IPS DF 6.9 (cell line): Measurements from ENCODE around the gene CARD11.
A peak's percentile ranks its signal among the peaks of the same experiment; 100 is the strongest.

Experiments
- DNase-seq: peaks from one replicate; pipeline ENCODE4 v3.0.0-alpha.2; 2013; ENCODE audit warnings: low read depth, low spot score
- H3K27ac ChIP-seq: one replicate; pipeline ENCODE4 v1.5.1; 2013; ENCODE audit warnings: low read length, control low read depth
- H3K27me3 ChIP-seq: 2 replicates; pipeline ENCODE4 v1.6.1; 2013; ENCODE audit warnings: mild to moderate bottlenecking, low read length; ENCODE audit not compliant: control insufficient read depth, insufficient read depth
- H3K36me3 ChIP-seq: 2 replicates; pipeline ENCODE4 v1.6.1; 2013; ENCODE audit warnings: low read length; ENCODE audit not compliant: control insufficient read depth, insufficient read depth
- H3K4me1 ChIP-seq: 2 replicates; pipeline ENCODE4 v1.6.1; 2013; ENCODE audit warnings: low read length; ENCODE audit not compliant: control insufficient read depth, insufficient read depth
- H3K4me3 ChIP-seq: 2 replicates; pipeline ENCODE4 v1.5.1; 2013; ENCODE audit warnings: mild to moderate bottlenecking, low read length
- H3K9me3 ChIP-seq: 2 replicates; pipeline ENCODE4 v1.6.1; 2013; ENCODE audit warnings: low read length, inconsistent platforms; ENCODE audit not compliant: control insufficient read depth, insufficient read depth
- WGBS: extraction: QIAGEN DNeasy Blood & Tissue Kit; methylation state at CpG from one replicate; pipeline ENCODE4 v1.1.7; 2013; ENCODE audit warnings: mixed read lengths, missing lambda C conversion rate; ENCODE audit not compliant: insufficient read length, insufficient coverage; 5-methylcytosine and 5-hydroxymethylcytosine counted together

The CARD11 gene

GRCh38 chr7:3043544-3044371 is at the start of gene CARD11:
Gene CARD11 (minus strand): TSS chr7:3043867. CDS start chr7:2958506, 85,361 bp downstream.
- H3K4me3 ChIP-seq: peak within 1 kb of the TSS; percentile 72
- no peak within 1 kb of the TSS for H3K27ac ChIP-seq
- no peak for DNase-seq

GRCh38 chr7:3092468-3092867 is 48.8 kb upstream of the CARD11 start:
- Histone ChIP-seq H3K9me3 (no peaks in the 10 kb centered on the region), H3K27me3 (no peaks in the 10 kb centered on the region), H3K27ac (no peak overlapping the region), H3K4me1 (peaks cover 1% of the 10 kb centered on the region; the same call in 1 of the 2 replicates), H3K36me3 (no peaks in the 10 kb centered on the region), H3K4me3 (no peak overlapping the region)
- WGBS: no CpG with 5 or more reads among the region's 6 CpGs
- no peak for DNase-seq

More at GRCh38 chr7:3043544-3044371, at the start of gene CARD11:
- no CpG with 5 or more reads among the region's 45 CpGs for WGBS
- H3K36me3 ChIP-seq: no peaks in the 10 kb centered on the region
- no peaks in the 10 kb centered on the region for H3K27me3 ChIP-seq
- H3K4me1 ChIP-seq: peaks cover 5% of the 10 kb centered on the region; the same call in 1 of the 2 replicates
- H3K9me3 ChIP-seq: no peaks in the 10 kb centered on the region

GRCh38 chr7:3091631-3092030 is 48.0 kb upstream of the CARD11 start:
- Histone ChIP-seq H3K4me3 (no peak overlapping the region), H3K27ac (no peak overlapping the region), H3K36me3 (no peaks in the 10 kb centered on the region), H3K9me3 (no peaks in the 10 kb centered on the region), H3K27me3 (no peaks in the 10 kb centered on the region), H3K4me1 (peaks cover 1% of the 10 kb centered on the region; the same call in 1 of the 2 replicates)
- no peak for DNase-seq
- WGBS: no CpG with 5 or more reads among the region's 8 CpGs

- WGBS: no CpG with 5 or more reads among the region's 11 CpGs
- no peaks in the 10 kb centered on the region for H3K27me3 ChIP-seq
- H3K36me3 ChIP-seq: no peaks in the 10 kb centered on the region
- peak; percentile 33 for DNase-seq
- H3K9me3 ChIP-seq: no peaks in the 10 kb centered on the region
- no peak overlapping the region for H3K27ac ChIP-seq
- no peak overlapping the region for H3K4me3 ChIP-seq
- peaks cover 1% of the 10 kb centered on the region; the same call in 1 of the 2 replicates for H3K4me1 ChIP-seq
Observed at GRCh38 chr7:3089493-3089892, 45.8 kb upstream of the CARD11 start.

- no peaks in the 10 kb centered on the region for H3K36me3 ChIP-seq
- WGBS: no CpG with 5 or more reads among the region's 7 CpGs
- peaks cover 1% of the 10 kb centered on the region; the same call in 1 of the 2 replicates for H3K4me1 ChIP-seq
- H3K27me3 ChIP-seq: no peaks in the 10 kb centered on the region
- DNase-seq: no peak
- H3K27ac ChIP-seq: no peak overlapping the region
- no peaks in the 10 kb centered on the region for H3K9me3 ChIP-seq
- H3K4me3 ChIP-seq: no peak overlapping the region
Observed at GRCh38 chr7:3087243-3087755, 43.6 kb upstream of the CARD11 start.

GRCh38 chr7:3083350-3083749 is 39.7 kb upstream of the CARD11 start:
- no peak overlapping the region for H3K27ac ChIP-seq
- no peaks in the 10 kb centered on the region for H3K9me3 ChIP-seq
- H3K27me3 ChIP-seq: no peaks in the 10 kb centered on the region
- H3K4me3 ChIP-seq: no peak overlapping the region
- H3K4me1 ChIP-seq: no peaks in the 10 kb centered on the region
- WGBS: no CpG with 5 or more reads among the region's 4 CpGs
- DNase-seq: no peak
- no peaks in the 10 kb centered on the region for H3K36me3 ChIP-seq

- H3K27me3 ChIP-seq: no peaks in the 10 kb centered on the region
- no peaks in the 10 kb centered on the region for H3K4me1 ChIP-seq
- H3K36me3 ChIP-seq: no peaks in the 10 kb centered on the region
- no peak overlapping the region for H3K27ac ChIP-seq
- H3K4me3 ChIP-seq: no peak overlapping the region
- no CpG with 5 or more reads among the region's 9 CpGs for whole genome bisulfite sequencing
- no peak for DNase-seq
- H3K9me3 ChIP-seq: no peaks in the 10 kb centered on the region
Observed at GRCh38 chr7:3082831-3083230, 39.2 kb upstream of the CARD11 start.

- Histone ChIP-seq H3K4me1 (no peaks in the 10 kb centered on the region), H3K4me3 (no peak overlapping the region), H3K27ac (no peak overlapping the region), H3K36me3 (no peaks in the 10 kb centered on the region), H3K9me3 (no peaks in the 10 kb centered on the region), H3K27me3 (no peaks in the 10 kb centered on the region)
- no CpG with 5 or more reads among the region's 6 CpGs for WGBS
- DNase-seq: no peak
Observed at GRCh38 chr7:3082386-3082785, 38.7 kb upstream of the CARD11 start.

- no peak for DNase-seq
- WGBS: no CpG with 5 or more reads among the region's 5 CpGs
- Histone ChIP-seq H3K27ac (no peak overlapping the region), H3K4me3 (no peak overlapping the region), H3K9me3 (no peaks in the 10 kb centered on the region), H3K4me1 (no peaks in the 10 kb centered on the region), H3K27me3 (no peaks in the 10 kb centered on the region), H3K36me3 (no peaks in the 10 kb centered on the region)
Observed at GRCh38 chr7:3080106-3080505, 36.4 kb upstream of the CARD11 start.

GRCh38 chr7:3078514-3078913 is 34.8 kb upstream of the CARD11 start:
- Histone ChIP-seq H3K27me3 (no peaks in the 10 kb centered on the region), H3K36me3 (no peaks in the 10 kb centered on the region), H3K27ac (no peak overlapping the region), H3K4me1 (no peaks in the 10 kb centered on the region), H3K9me3 (no peaks in the 10 kb centered on the region), H3K4me3 (no peak overlapping the region)
- no CpG with 5 or more reads among the region's 7 CpGs for whole genome bisulfite sequencing
- DNase-seq: no peak
